Heart right ventricle (tissue), 16 donors: ENCODE results near the gene MRTFA. TPM values are rescaled to one million over a fixed set of nuclear protein-coding genes. Genes with fewer than 3 reads are reported as not detected.

Experiments used
- ATAC-seq, 8 donors: fragments of 200-7000 bp; cut with Tn5 transposase; one replicate each; pipeline ENCODE4 v1.9.1; 2020; ENCODE audit warnings: mild to moderate bottlenecking in 8 of 8, moderate library complexity in 8 of 8, moderate number of reproducible peaks in 1 of 8
- DNase-seq, 2 donors: peaks; one replicate each; pipeline ENCODE4 v3.0.0-alpha.2; 2020
- H3K27ac ChIP-seq, 10 donors: fragments of 200-600 bp; sonication (generic) in 2 of 10; one replicate each; pipeline versions ENCODE4 v1.5.0 to v1.8.0; 2020 to 2022; ENCODE audit warnings: mild to moderate bottlenecking in 3 of 10
- H3K27me3 ChIP-seq, 7 donors: fragments of 200-600 bp; one replicate each; pipeline ENCODE4 v1.8.0; 2021 to 2022; ENCODE audit warnings: mild to moderate bottlenecking in 2 of 7
- H3K36me3 ChIP-seq, 9 donors: fragments of 200-600 bp; sonication (generic) in 1 of 9; one replicate each; pipeline versions ENCODE4 v1.5.0 to v1.8.0; 2020 to 2022; ENCODE audit warnings: mild to moderate bottlenecking in 2 of 9
- H3K4me1 ChIP-seq, 9 donors: fragments of 200-600 bp; sonication (generic) in 1 of 9; one replicate each; pipeline versions ENCODE4 v1.5.0 to v1.8.0; 2020 to 2022; ENCODE audit warnings: mild to moderate bottlenecking in 4 of 9
- H3K4me3 ChIP-seq, 10 donors: fragments of 200-600 bp; sonication (generic) in 2 of 10; one replicate each; pipeline versions ENCODE4 v1.5.0 to v1.8.0; 2020 to 2022; ENCODE audit warnings: mild to moderate bottlenecking in 7 of 10, moderate library complexity in 2 of 10
- H3K9me3 ChIP-seq, 11 donors: fragments of 200-600 bp in 10 of 11; sonication (generic) in 2 of 11; one replicate each; pipeline versions ENCODE4 v1.5.0 to v1.8.0; 2013 to 2022; ENCODE audit warnings: mild to moderate bottlenecking in 2 of 11, control low read depth in 1 of 11, moderate library complexity in 1 of 11
- WGBS, 2 donors: extraction: QIAGEN DNeasy Blood & Tissue Kit; methylation state at CpG; one replicate each; pipeline ENCODE4 v1.1.7; 2013; ENCODE audit warnings: inconsistent platforms in 1 of 2; 5-methylcytosine and 5-hydroxymethylcytosine counted together
- intact Hi-C, 10 donors: fragments of 100-400 bp; cut with DNase I; formaldehyde crosslinking; loops; one replicate each; pipeline versions ENCODE4 v1.11.1 to v1.14.2; 2022
- polyA plus RNA-seq, 2 donors: library from polyadenylated mRNA; stranded (reverse); fragments of 200-250 nt; gene quantifications; one replicate each; pipeline ENCODE4 v1.2.3, GENCODE V29; 2013
- total RNA-seq, 10 donors: library from RNA; stranded (reverse); fragmentation: NEBNext Ultra II Directional in 3 of 10; extraction: Animal tissue kit (Norgen Biotek cat#: 25700) in 3 of 10; gene quantifications; one replicate each; pipeline versions ENCODE4 v1.2.1 to v1.2.4, GENCODE V29; 2021 to 2023
- TF ChIP-seq, protein P1 (sequence below), 9 donors: fragments of 200-600 bp; sonication (generic) in 2 of 9; IDR thresholded peaks; one replicate each; pipeline versions ENCODE4 v1.5.0 to v1.8.0; 2021 to 2022; ENCODE audit warnings: antibody characterized with exemption in 9 of 9, mild to moderate bottlenecking in 5 of 9, moderate library complexity in 1 of 9
- donor health status: Arrhythmogenic right ventricular cardiomyopathy.
- donor health status: ischemic (EF 13 %, LVEDD 7.1; RV severe dilation, severe dysfunction).
- donor health status: healthy with polysubstance abuse.
- donor health status: DM: no; HTN: yes; CAD: no.
- donor health status: DM: no; HTN: no; CAD: no.
- donor health status: ischemic (EF 25% LVEDD 6.9; RV normal size, moderate dysfunction).
- donor health status: ischemic (EF 25% LVEDD 5.7; RV mildly dilated, moderate dysfunction).
- donor health status: healthy.
- donor health status: DM: yes; HTN: yes; CAD: no.
- donor health status: Ischemic cardiomyopathy.
- donor health status: ischemic (EF 35%, LVEDD 5.7; RV mildly dilated, moderate dysfunction).
- donor health status: nonischemic (EF 11% LVEDD 7.7; RV severe dilation, severe dysfunction).
- donor health status: DM: yes; HTN: yes; CAD: no.
- donor health status: PGD.
- donor health status: ischemic (EF 29% LVEDD 5.4; RV normal size, mild dysfunction).
- donor health status: nonischemic (EF 23%, LVEDD 6.1; RV moderate dilation, normal function).

The MRTFA gene
- total and polyA plus RNA-seq, 12 donors, result 13.2 to 30.9 (median 18.9) TPM

GRCh38 chr22:40391417-40391816 is 245.1 kb downstream of the MRTFA start:
- ATAC-seq (no peak), DNase-seq (no peak)
- peaks cover 0 to 16% (median 4%) of the 10 kb centered on the region in 9 donors for H3K4me1 ChIP-seq
- TF ChIP-seq, protein P1, sequence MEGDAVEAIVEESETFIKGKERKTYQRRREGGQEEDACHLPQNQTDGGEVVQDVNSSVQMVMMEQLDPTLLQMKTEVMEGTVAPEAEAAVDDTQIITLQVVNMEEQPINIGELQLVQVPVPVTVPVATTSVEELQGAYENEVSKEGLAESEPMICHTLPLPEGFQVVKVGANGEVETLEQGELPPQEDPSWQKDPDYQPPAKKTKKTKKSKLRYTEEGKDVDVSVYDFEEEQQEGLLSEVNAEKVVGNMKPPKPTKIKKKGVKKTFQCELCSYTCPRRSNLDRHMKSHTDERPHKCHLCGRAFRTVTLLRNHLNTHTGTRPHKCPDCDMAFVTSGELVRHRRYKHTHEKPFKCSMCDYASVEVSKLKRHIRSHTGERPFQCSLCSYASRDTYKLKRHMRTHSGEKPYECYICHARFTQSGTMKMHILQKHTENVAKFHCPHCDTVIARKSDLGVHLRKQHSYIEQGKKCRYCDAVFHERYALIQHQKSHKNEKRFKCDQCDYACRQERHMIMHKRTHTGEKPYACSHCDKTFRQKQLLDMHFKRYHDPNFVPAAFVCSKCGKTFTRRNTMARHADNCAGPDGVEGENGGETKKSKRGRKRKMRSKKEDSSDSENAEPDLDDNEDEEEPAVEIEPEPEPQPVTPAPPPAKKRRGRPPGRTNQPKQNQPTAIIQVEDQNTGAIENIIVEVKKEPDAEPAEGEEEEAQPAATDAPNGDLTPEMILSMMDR (IDR thresholded peaks at IDR 0.05), result no peak
- no peaks in the 10 kb centered on the region for H3K9me3 ChIP-seq
- intact Hi-C loops, result no loop called here
- H3K27me3 ChIP-seq, result no peaks in the 10 kb centered on the region
- peaks cover 0 to 16% (median 0%) of the 10 kb centered on the region in 9 donors for H3K36me3 ChIP-seq
- H3K27ac ChIP-seq, result no peak overlapping the region
- H3K4me3 ChIP-seq, result no peak overlapping the region
- WGBS, 2 donors, result 88 to 92% methylated on average over 2 of the region's 2 CpGs

DNA sequence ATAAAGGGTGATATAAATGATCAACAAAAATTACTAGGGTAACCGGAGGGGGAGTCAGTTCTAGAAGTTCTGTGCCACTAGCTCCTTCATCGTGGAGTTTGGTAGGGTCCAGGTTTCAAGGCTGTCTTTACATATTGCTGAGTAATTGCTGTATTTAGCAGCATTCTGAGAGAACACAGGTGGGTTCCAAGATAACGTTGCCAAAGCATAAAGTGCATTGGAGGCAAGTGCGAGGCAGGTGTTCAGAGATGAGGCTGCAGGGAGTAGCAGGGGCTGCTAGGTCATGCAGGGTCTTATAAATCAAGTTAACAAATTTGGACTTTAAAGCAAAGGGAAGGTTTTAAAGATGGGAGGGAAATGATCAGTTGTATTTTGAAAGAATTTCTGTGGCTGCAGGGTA is 248.3 kb downstream of the MRTFA start:
- peaks cover 0 to 34% (median 10%) of the 10 kb centered on the region in 9 donors for H3K4me1 ChIP-seq
- no peaks in the 10 kb centered on the region for H3K27me3 ChIP-seq
- H3K36me3 ChIP-seq, result peaks cover 0 to 4% (median 0%) of the 10 kb centered on the region in 9 donors
- 80 to 90% methylated on average over 4 of the region's 4 CpGs for WGBS, 2 donors
- DNase-seq (no peak), ATAC-seq (no peak)
- no peaks in the 10 kb centered on the region for H3K9me3 ChIP-seq
- no peak overlapping the region for H3K27ac ChIP-seq
- intact Hi-C loops, result no loop called here
- H3K4me3 ChIP-seq, result no peak overlapping the region
- TF ChIP-seq, protein P1 (IDR thresholded peaks at IDR 0.05), result no peak

- no peak for ATAC-seq
Measured at GRCh38 chr22:40387746-40388145, 248.8 kb downstream of the MRTFA start.

DNA sequence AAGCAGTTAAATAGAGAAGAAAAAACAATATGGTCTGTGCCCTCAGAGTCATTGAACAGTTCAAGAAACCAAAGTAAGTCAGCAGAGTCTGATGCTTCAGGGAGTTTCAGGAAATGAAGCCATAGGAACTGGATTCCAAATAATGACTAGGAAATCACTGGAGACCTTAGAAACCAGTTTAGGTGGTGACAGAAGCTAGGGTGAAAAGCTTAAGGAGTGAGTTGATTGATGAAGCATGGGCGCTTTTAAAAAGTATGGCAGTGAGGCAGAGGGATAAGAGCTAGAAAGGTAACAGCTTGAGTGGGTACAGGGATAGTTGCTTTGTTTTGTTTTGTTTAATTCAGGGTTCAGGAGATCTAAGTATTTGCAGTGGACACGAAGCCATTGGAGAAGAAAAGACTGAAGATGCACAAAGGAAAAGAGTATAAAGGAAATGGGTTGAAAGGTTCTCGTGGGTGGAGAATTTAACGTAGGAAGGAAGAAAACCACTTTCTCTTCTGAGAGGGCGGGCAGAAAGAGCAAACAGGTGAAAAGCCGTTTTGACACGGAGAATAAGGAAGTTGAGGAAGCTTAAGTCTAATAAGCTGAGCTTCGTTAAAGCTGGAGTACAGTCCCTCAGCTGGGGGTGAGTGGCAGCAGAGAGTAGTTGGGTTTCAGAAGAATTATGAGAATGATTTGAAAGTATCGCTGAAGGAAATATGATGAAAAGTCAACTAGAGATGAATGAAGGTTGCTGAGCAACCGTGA is 251.3 kb downstream of the MRTFA start:
- Histone ChIP-seq H3K36me3 (no peaks in the 10 kb centered on the region), H3K9me3 (no peaks in the 10 kb centered on the region), H3K4me1 (peaks cover 0 to 34% (median 10%) of the 10 kb centered on the region in 9 donors), H3K27me3 (no peaks in the 10 kb centered on the region), H3K4me3 (peak overlapping the region in 1 of 10 donors; percentile 12), H3K27ac (peak overlapping the region in 1 of 10 donors; percentile 27)
- DNase-seq (no peak), ATAC-seq (no peak)
- intact Hi-C loops, result no loop called here
- TF ChIP-seq, protein P1 (IDR thresholded peaks at IDR 0.05), result no peak
- WGBS, 2 donors, result 74 to 76% methylated on average over 10 of the region's 10 CpGs

More at GRCh38 chr22:40387746-40388145, 248.8 kb downstream of the MRTFA start:
- Histone ChIP-seq H3K4me1 (peaks cover 0 to 39% (median 10%) of the 10 kb centered on the region in 9 donors), H3K9me3 (no peaks in the 10 kb centered on the region), H3K36me3 (peaks cover 0 to 2% (median 0%) of the 10 kb centered on the region in 9 donors), H3K27me3 (no peaks in the 10 kb centered on the region), H3K4me3 (no peak overlapping the region), H3K27ac (no peak overlapping the region)
- WGBS, 2 donors, result 84 to 85% methylated on average over 5 of the region's 5 CpGs
- intact Hi-C loops, result no loop called here
- no peak for DNase-seq
- TF ChIP-seq, protein P1 (IDR thresholded peaks at IDR 0.05), result no peak
